ENCODE data around the gene PLPPR1. TPM values are rescaled to one million over a fixed set of nuclear protein-coding genes. Genes with fewer than 3 reads are reported as not detected.

Gene PLPPR1
- total and polyA plus RNA-seq, 2 of the 4 experiments (the other 2 are of a cell fraction), result not detected

- CTCF ChIA-PET, result interaction anchor here (0.6 kb wide), 1 partner anchor 12 kb away, joined by 5 read pairs; no protein-coding TSS in a partner anchor
These were observed 191.8 kb downstream of the PLPPR1 start for GRCh38 chr9:101220341-101220740.

More at GRCh38 chr9:101220341-101220740, 191.8 kb downstream of the PLPPR1 start:
- H3K23ac ChIP-seq (ENCODE audit: low read depth, low read length), result no peak overlapping the region
- no peaks in the 10 kb centered on the region for H3K27me3 ChIP-seq (ENCODE audit: control insufficient read depth, insufficient read depth, low read length)
- no peak for TF ChIP-seq RAD21 (IDR thresholded peaks at IDR 0.05; ENCODE audit: low read length)
- no peak for TF ChIP-seq CHD1 (IDR thresholded peaks at IDR 0.05; ENCODE audit: low read depth, low read length)
- TF ChIP-seq SMC3 (IDR thresholded peaks at IDR 0.05; ENCODE audit: low read depth, low read length), result no peak
- TF ChIP-seq USF2 (IDR thresholded peaks at IDR 0.05; ENCODE audit: low read depth, low read length), result no peak
- no peak for TF ChIP-seq FOS (IDR thresholded peaks at IDR 0.05; ENCODE audit: low read depth, low read length)
- TF ChIP-seq NFE2L2 (IDR thresholded peaks at IDR 0.05; ENCODE audit: low read depth, low read length), result no peak
- TF ChIP-seq MAFK (IDR thresholded peaks at IDR 0.05; ENCODE audit: low read depth, low read length), result no peak
- TF ChIP-seq CEBPB (IDR thresholded peaks at IDR 0.05; ENCODE audit: low read depth, low read length), result no peak
- TF ChIP-seq RCOR1 (IDR thresholded peaks at IDR 0.05; ENCODE audit: insufficient replicate concordance, low read length), result no peak
- TF ChIP-seq RFX5 (IDR thresholded peaks at IDR 0.05; ENCODE audit: low read depth, low read length), result no peak
- no peak for TF ChIP-seq CTCF (conservative IDR thresholded peaks at IDR 0.05; ENCODE audit: low read depth, low read length)
- no peak for TF ChIP-seq MXI1 (IDR thresholded peaks at IDR 0.05; ENCODE audit: borderline replicate concordance, low read depth, low read length)
- no peak for TF ChIP-seq BHLHE40 (IDR thresholded peaks at IDR 0.05; ENCODE audit: low read depth, low read length)
- no peak for TF ChIP-seq MAZ (IDR thresholded peaks at IDR 0.05; ENCODE audit: borderline replicate concordance, low read depth, low read length)
- TF ChIP-seq POLR2A (IDR thresholded peaks at IDR 0.05; ENCODE audit: low read depth, low read length), result no peak
- TF ChIP-seq ELK1 (IDR thresholded peaks at IDR 0.05; ENCODE audit: borderline replicate concordance, low read depth, low read length), result no peak
- intact Hi-C loops (cut with micrococcal nuclease) (no loop called here), in situ Hi-C loops (cut with MboI; ENCODE audit: low sequenced_read_pairs) (no loop called here), dilution Hi-C loops (cut with HindIII; ENCODE audit: low sequenced_read_pairs, unreplicated experiment) (no loop called here)
- POLR2A ChIA-PET (ENCODE audit: unreplicated experiment), result no interaction called here
- H3K4me3 ChIP-seq (ENCODE audit: insufficient read depth, low read depth, low read length), result no peak overlapping the region
- DNase-seq (no peak), ATAC-seq (ENCODE audit: low read depth) (no peak)
- no peak overlapping the region for H3K4ac ChIP-seq (ENCODE audit: low read depth, low read length)
- no peaks in the 10 kb centered on the region for H3K4me1 ChIP-seq (ENCODE audit: control insufficient read depth, insufficient read depth, low read length)
- no peak overlapping the region for H4K8ac ChIP-seq (ENCODE audit: low read depth in 2 of 2, low read length in 2 of 2)
- no peak overlapping the region for H2BK20ac ChIP-seq (ENCODE audit: low read depth, low read length)
- no peak overlapping the region for H3K27ac ChIP-seq (ENCODE audit: insufficient read depth, low read length)
- H2BK15ac ChIP-seq (ENCODE audit: low read depth, low read length), result no peak overlapping the region
- H3K9me3 ChIP-seq (ENCODE audit: control insufficient read depth, insufficient read depth, low read length), result peaks cover 3% of the 10 kb centered on the region; the same call in 1 of the 2 replicates
- H3K14ac ChIP-seq (replicated peaks; ENCODE audit: low read depth, low read length), result no peak overlapping the region
- no peak overlapping the region for H4K5ac ChIP-seq (ENCODE audit: low read depth, low read length)
- no peak overlapping the region for H2AK9ac ChIP-seq (replicated peaks; ENCODE audit: low read depth, low read length, poor library complexity)
- H3K4me2 ChIP-seq (ENCODE audit: low read depth, low read length), result no peak overlapping the region
- no peak overlapping the region for H2BK120ac ChIP-seq (ENCODE audit: low read depth, low read length)
- H4K20me1 ChIP-seq (ENCODE audit: insufficient read depth, low read length), result no peaks in the 10 kb centered on the region
- H2AFZ ChIP-seq (replicated peaks; ENCODE audit: low read length, poor library complexity), result no peak overlapping the region
- BruUV-seq (replicated peaks), result no TSS peak
- H3K9ac ChIP-seq (ENCODE audit: low read depth, low read length), result no peak overlapping the region
- H3K56ac ChIP-seq (ENCODE audit: extremely low read depth, insufficient read depth, low read length), result no peak overlapping the region
- no peak overlapping the region for H3K18ac ChIP-seq (ENCODE audit: low read depth, low read length)
- H2BK5ac ChIP-seq (ENCODE audit: low read depth, low read length, poor library complexity, severe bottlenecking), result no peak overlapping the region
- no peaks in the 10 kb centered on the region for H3K9me1 ChIP-seq (ENCODE audit: insufficient read depth, low read length)
- H3K36me3 ChIP-seq (ENCODE audit: control insufficient read depth, insufficient read depth, low read length), result no peaks in the 10 kb centered on the region
- H2AK5ac ChIP-seq (ENCODE audit: low read depth, low read length), result no peak overlapping the region
- H4K91ac ChIP-seq (ENCODE audit: insufficient read depth, low read depth, low read length), result no peak overlapping the region
- H3K79me1 ChIP-seq (ENCODE audit: low read depth in 1 of 2, low read length in 2 of 2), result no peaks in the 10 kb centered on the region
